Stimulated activated CD4-positive, alpha-beta T cell treated with anti-CD3 and anti-CD28 coated beads, TNF-alpha, amount 100 ng/mL, for 24 hours (primary cell): ENCODE results near the gene GPHN.

Source experiments
- DNase-seq, 3 experiments: peaks; one replicate each; pipeline ENCODE4 v3.0.0-alpha.2; 2020; ENCODE audit warnings: low read depth in 3 of 3

GPHN gene

GRCh38 chr14:66923251-66923650 is 415.3 kb downstream of the GPHN start:
- no peak for DNase-seq

GRCh38 chr14:66939409-66939808 is 431.5 kb downstream of the GPHN start:
- no peak for DNase-seq

- no peak for DNase-seq
Measured at GRCh38 chr14:66944872-66945271, 436.9 kb downstream of the GPHN start.

GRCh38 chr14:66955159-66955558 is 447.2 kb downstream of the GPHN start:
- no peak for DNase-seq

GRCh38 chr14:66959437-66960050 is 451.6 kb downstream of the GPHN start:
- DNase-seq = no peak

GRCh38 chr14:66965831-66966230 is 457.9 kb downstream of the GPHN start:
- no peak for DNase-seq

- DNase-seq = no peak
Measured at GRCh38 chr14:66972469-66972868, 464.5 kb downstream of the GPHN start.

GRCh38 chr14:66974397-66975025 is 466.6 kb downstream of the GPHN start:
- DNase-seq = no peak

- no peak for DNase-seq
Measured at GRCh38 chr14:66975251-66975650, 467.3 kb downstream of the GPHN start.

GRCh38 chr14:66979101-66979974 is 471.4 kb downstream of the GPHN start:
- DNase-seq = no peak

GRCh38 chr14:66982247-66982646 is 474.3 kb downstream of the GPHN start:
- DNase-seq = no peak

GRCh38 chr14:66992776-66993175 is 484.8 kb downstream of the GPHN start:
- DNase-seq = no peak

- DNase-seq = no peak
Measured at GRCh38 chr14:66993512-66993911, 485.6 kb downstream of the GPHN start.

GRCh38 chr14:66998013-66998412 is 490.1 kb downstream of the GPHN start:
- DNase-seq = no peak

- DNase-seq = no peak
Measured at GRCh38 chr14:66999978-67000377, 492.0 kb downstream of the GPHN start.

GRCh38 chr14:67002994-67003753 is 495.2 kb downstream of the GPHN start:
- DNase-seq = no peak

- DNase-seq = no peak
Measured at GRCh38 chr14:67004521-67004920, 496.6 kb downstream of the GPHN start.

GRCh38 chr14:67010602-67011001 is 502.7 kb downstream of the GPHN start:
- DNase-seq = no peak

GRCh38 chr14:67016856-67017255 is 508.9 kb downstream of the GPHN start:
- no peak for DNase-seq

GRCh38 chr14:67018720-67019119 is 510.8 kb downstream of the GPHN start:
- no peak for DNase-seq

GRCh38 chr14:67019796-67020195 is 511.8 kb downstream of the GPHN start:
- no peak for DNase-seq
